DND-41 (cell line): Measurements from ENCODE around the gene AAGAB.

ENCODE experiments used
- CTCF ChIP-seq: IDR thresholded peaks from 2 replicates; pipeline ENCODE4 v1.5.1; 2012; ENCODE audit warnings: borderline replicate concordance, low read length, moderate library complexity, mild to moderate bottlenecking; ENCODE audit not compliant: poor library complexity, severe bottlenecking; ENCODE audit errors: extremely low read depth
- EZH2 ChIP-seq: IDR thresholded peaks from 3 replicates; pipeline ENCODE4 v1.6.1; 2012; ENCODE audit warnings: borderline replicate concordance, low read depth, mild to moderate bottlenecking, moderate library complexity, low read length, inconsistent platforms; ENCODE audit not compliant: severe bottlenecking

DNA sequence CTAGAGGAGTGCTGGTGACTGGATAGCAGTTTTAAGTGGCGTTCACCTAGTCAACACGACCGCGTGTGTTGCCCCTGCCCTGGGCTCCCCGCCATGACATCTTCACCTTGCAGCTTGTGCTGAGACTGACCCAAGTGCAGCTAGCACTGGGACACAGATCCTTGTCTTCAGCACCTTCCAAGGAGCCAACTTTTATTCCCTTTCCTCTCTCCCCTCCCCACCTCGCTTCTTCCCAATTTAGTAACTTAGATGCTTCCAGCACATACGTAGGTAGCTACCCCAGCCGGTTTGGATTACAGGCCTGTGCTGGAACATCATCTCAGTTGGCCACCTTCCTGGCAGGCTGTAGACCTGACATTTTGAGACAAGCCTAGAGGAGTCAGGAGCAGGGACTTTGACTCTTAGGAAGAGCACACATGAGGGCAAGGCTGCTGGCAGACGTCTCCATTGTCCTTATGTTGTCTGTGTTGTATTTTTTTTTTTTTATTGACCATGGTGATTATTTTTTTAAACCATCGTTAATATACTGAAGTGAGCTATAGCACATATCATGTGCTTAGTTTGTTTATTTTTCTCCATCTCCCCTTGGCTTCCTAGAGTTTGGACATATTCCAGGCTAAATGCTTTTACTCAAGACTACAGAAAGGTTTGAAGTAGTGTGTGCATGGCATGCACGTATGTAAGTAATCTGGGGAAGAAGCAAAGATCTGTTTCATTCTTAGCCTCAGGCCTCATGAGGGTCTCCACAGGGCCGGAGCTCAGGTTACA is 61.1 kb downstream of the AAGAB start:
- TF ChIP-seq CTCF (no peak), EZH2 (no peak)
